BE2C (cell line): ENCODE measurements around the gene MYBL2.

Experiments
- DNase-seq: peaks from one replicate; pipeline ENCODE4 v3.0.0-alpha.2; 2020
- H3K27me3 ChIP-seq: fragments of 250-450 bp; sonication (Bioruptor Pico); 2 replicates; pipeline ENCODE4 v1.5.1; 2020; ENCODE audit warnings: mild to moderate bottlenecking
- H3K36me3 ChIP-seq: fragments of 250-450 bp; sonication (Bioruptor Pico); 2 replicates; pipeline ENCODE4 v1.5.1; 2020; ENCODE audit warnings: mild to moderate bottlenecking
- H3K4me1 ChIP-seq: fragments of 250-450 bp; sonication (Bioruptor Pico); 2 replicates; pipeline ENCODE4 v1.5.1; 2020
- H3K4me3 ChIP-seq: 2 replicates; pipeline ENCODE4 v1.5.1; 2011; ENCODE audit warnings: low read depth, low read length
- H3K9me3 ChIP-seq: fragments of 250-450 bp; sonication (Bioruptor Pico); 2 replicates; pipeline ENCODE4 v1.5.1; 2020
- TF ChIP-seq, protein P1 (sequence below): IDR thresholded peaks from 2 replicates; pipeline ENCODE4 v1.5.1; 2012; ENCODE audit warnings: mild to moderate bottlenecking, low read depth, low read length

The MYBL2 gene

DNA sequence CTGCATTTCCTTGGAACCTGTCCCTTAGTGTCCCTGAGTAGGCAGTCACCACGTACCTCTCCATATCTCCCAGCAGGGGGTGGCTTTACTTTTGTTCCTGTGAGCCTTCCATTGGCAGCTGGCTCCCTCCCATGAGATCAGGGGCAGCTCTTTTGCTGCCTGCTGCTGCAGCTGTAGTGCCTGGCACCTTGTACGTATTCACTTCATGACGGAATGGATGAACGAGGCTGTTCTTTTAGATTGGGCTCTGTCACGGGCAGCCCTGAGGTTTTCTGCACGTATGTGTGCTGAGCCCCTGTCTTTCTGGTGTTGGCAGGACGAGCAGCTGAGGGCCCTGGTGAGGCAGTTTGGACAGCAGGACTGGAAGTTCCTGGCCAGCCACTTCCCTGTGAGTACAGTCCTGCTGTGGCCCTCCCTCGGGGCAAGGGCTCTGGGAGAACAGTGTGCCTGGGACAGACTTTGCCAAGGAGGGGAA, 14.6 kb downstream of the MYBL2 start:
- Histone ChIP-seq H3K4me1 (no peaks in the 10 kb centered on the region), H3K36me3 (peaks cover 22% of the 10 kb centered on the region), H3K4me3 (no peak overlapping the region), H3K27me3 (no peaks in the 10 kb centered on the region), H3K9me3 (no peaks in the 10 kb centered on the region)
- TF ChIP-seq, protein P1, sequence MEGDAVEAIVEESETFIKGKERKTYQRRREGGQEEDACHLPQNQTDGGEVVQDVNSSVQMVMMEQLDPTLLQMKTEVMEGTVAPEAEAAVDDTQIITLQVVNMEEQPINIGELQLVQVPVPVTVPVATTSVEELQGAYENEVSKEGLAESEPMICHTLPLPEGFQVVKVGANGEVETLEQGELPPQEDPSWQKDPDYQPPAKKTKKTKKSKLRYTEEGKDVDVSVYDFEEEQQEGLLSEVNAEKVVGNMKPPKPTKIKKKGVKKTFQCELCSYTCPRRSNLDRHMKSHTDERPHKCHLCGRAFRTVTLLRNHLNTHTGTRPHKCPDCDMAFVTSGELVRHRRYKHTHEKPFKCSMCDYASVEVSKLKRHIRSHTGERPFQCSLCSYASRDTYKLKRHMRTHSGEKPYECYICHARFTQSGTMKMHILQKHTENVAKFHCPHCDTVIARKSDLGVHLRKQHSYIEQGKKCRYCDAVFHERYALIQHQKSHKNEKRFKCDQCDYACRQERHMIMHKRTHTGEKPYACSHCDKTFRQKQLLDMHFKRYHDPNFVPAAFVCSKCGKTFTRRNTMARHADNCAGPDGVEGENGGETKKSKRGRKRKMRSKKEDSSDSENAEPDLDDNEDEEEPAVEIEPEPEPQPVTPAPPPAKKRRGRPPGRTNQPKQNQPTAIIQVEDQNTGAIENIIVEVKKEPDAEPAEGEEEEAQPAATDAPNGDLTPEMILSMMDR = peak; percentile 34
- DNase-seq = no peak

DNA sequence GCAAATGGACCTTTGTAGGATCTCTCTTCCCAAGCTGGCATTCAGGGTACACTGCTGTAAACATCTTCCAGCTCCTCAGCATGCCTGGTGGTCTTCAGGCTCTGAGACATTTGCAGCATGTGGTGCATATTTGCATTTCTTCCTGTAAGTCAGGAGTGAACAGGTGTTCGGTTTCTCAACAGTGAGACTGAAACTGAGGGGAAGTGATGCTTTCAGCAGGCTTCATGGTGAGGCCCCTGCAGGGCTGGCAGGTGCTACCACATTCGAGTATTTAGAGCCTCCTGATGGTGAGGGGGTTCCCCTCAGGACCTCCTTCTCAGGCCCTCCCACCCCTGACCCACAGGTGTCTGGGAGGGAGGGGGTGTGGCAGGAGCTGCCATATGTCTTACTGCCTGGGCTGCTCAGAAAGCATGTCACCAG, 15.1 kb downstream of the MYBL2 start:
- H3K36me3 ChIP-seq = peaks cover 22% of the 10 kb centered on the region
- DNase-seq = no peak
- TF ChIP-seq, protein P1 = no peak
- H3K4me3 ChIP-seq = no peak overlapping the region
- H3K9me3 ChIP-seq = no peaks in the 10 kb centered on the region
- no peaks in the 10 kb centered on the region for H3K27me3 ChIP-seq
- no peaks in the 10 kb centered on the region for H3K4me1 ChIP-seq

DNA sequence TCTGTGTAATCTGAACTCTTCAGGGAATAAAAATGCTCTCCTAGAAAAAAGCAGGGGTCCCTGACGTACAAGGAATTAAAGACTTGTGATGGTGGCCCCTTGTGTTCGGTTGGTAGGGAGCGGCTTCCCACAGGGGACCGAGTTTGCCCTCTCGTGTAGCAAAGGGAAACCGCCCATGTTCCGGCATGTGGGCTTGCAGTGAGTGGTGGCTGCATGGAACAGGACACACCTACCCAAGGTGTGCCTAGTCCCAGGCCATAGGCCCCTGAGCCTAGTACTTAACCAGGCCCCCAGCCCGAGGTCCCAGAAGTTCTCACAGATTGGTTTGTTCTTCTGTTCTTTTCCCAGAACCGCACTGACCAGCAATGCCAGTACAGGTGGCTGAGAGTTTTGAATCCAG, 15.5 kb downstream of the MYBL2 start:
- TF ChIP-seq, protein P1 = no peak
- DNase-seq = no peak
- Histone ChIP-seq H3K4me3 (no peak overlapping the region), H3K4me1 (no peaks in the 10 kb centered on the region), H3K9me3 (no peaks in the 10 kb centered on the region), H3K36me3 (peaks cover 19% of the 10 kb centered on the region), H3K27me3 (no peaks in the 10 kb centered on the region)

DNA sequence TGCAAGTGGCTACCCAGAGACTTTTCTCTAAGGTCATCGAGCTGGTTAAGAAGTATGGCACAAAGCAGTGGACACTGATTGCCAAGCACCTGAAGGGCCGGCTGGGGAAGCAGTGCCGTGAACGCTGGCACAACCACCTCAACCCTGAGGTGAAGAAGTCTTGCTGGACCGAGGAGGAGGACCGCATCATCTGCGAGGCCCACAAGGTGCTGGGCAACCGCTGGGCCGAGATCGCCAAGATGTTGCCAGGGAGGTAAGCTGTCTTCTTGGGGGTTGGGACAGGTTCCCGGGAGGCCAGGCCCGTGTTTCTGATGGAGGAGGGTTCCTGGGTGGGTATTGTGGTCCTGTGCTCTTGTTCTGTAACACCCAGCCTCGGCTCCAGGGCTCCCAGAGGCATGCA, 19.9 kb downstream of the MYBL2 start:
- Histone ChIP-seq H3K27me3 (no peaks in the 10 kb centered on the region), H3K9me3 (no peaks in the 10 kb centered on the region), H3K4me1 (no peaks in the 10 kb centered on the region), H3K4me3 (no peak overlapping the region), H3K36me3 (peaks cover 22% of the 10 kb centered on the region)
- TF ChIP-seq, protein P1 = no peak
- DNase-seq = no peak

DNA sequence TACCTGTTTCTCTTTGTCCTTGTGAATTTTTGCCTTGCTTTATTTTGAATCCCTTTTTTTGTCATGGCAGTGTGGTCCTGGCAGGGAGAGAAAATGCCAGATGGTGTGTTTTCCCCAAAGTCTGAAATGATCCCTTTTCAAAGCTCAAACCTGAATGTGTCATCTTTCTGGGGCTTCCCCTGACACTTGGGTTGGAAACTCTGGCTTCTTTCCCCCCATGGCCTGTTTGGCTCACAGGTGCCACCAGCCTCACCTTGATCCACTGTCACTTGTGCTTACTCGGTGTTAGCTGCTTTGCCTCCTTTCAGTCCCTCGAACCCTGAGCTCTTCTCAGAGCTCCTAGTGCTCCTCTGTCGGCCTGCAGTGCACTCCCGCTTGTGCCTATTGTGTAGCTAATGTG, 22.3 kb downstream of the MYBL2 start:
- Histone ChIP-seq H3K36me3 (peaks cover 22% of the 10 kb centered on the region), H3K9me3 (no peaks in the 10 kb centered on the region), H3K4me3 (no peak overlapping the region), H3K27me3 (no peaks in the 10 kb centered on the region), H3K4me1 (no peaks in the 10 kb centered on the region)
- TF ChIP-seq, protein P1 = no peak
- DNase-seq = no peak

DNA sequence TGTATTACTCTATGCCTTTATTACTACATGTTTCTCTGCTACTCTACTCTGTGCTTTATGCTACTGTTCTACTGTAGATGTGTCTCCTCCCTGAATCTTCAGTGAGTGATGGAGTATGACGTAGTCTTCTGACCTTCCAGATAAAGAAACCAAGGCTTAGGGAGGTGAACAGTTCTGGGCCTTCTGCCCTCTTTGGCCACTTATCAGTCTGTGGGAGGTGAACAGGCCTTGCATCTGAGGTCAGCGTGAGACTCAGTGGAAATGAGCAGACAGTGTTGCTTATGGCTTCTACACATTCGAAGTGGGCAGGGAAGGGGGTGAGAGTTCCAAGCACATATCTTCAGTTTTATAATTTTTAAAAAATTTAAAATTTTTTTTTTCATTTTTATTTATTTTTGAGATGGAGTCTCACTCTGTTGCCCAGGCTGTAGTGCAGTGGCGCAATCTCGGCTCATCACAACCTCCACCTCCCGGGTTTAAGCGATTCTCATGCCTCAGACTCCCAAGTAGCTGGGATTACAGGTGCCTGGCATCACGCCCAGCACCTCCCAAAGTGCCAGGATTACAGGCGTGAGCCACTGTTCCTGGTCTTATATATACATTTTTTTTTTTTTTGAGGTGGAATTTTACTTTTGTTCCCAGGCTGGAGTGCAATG, 24.2 kb downstream of the MYBL2 start:
- Histone ChIP-seq H3K4me3 (no peak overlapping the region), H3K9me3 (no peaks in the 10 kb centered on the region), H3K27me3 (no peaks in the 10 kb centered on the region), H3K36me3 (peaks cover 17% of the 10 kb centered on the region), H3K4me1 (no peaks in the 10 kb centered on the region)
- DNase-seq = no peak
- TF ChIP-seq, protein P1 = no peak
